IMR-90 (cell line): ENCODE data around the gene UBE3B. TPM values are rescaled to one million over a fixed set of nuclear protein-coding genes. Genes with fewer than 3 reads are reported as not detected.

Experiments
- ATAC-seq: fragments of 200-7000 bp; cut with Tn5 transposase; 2 replicates; pipeline ENCODE4 v1.9.1; 2020; ENCODE audit warnings: low read depth, mild to moderate bottlenecking, moderate library complexity
- BruUV-seq: library from RNA; stranded (reverse); fragments of 400-500 nt; replicated peaks from 2 replicates; lab custom pipeline; 2021; lab: Mats Ljungman, UMichigan
- CTCF ChIA-PET: fragments of 300-600 bp; formaldehyde crosslinking; extraction: SDS; loops from one replicate; lab custom pipeline; 2021; ENCODE audit warnings: antibody characterized with exemption; lab: Yijun Ruan, JAX
- POLR2A ChIA-PET: fragments of 300-600 bp; sonication (Branson Sonifier 250); formaldehyde crosslinking; loops from one replicate; lab custom pipeline; 2022; ENCODE audit warnings: antibody characterized with exemption; ENCODE audit not compliant: unreplicated experiment; lab: Charles Lee
- DNase-seq: peaks from one replicate; pipeline ENCODE4 v3.0.0; 2013
- H2AFZ ChIP-seq: replicated peaks from 2 replicates; pipeline ENCODE3; 2013; ENCODE audit warnings: low read length, mild to moderate bottlenecking; ENCODE audit not compliant: poor library complexity
- H2AK5ac ChIP-seq: 2 replicates; pipeline ENCODE4 v1.6.1; 2013; ENCODE audit warnings: low read depth, low read length, inconsistent platforms
- H2AK9ac ChIP-seq: replicated peaks from 2 replicates; pipeline ENCODE3; 2013; ENCODE audit warnings: mild to moderate bottlenecking, low read depth, low read length, moderate library complexity; ENCODE audit not compliant: poor library complexity
- H2BK120ac ChIP-seq: 2 replicates; pipeline ENCODE4 v1.6.1; 2013; ENCODE audit warnings: low read depth, low read length, inconsistent platforms
- H2BK15ac ChIP-seq: 3 replicates; pipeline ENCODE4 v1.6.1; 2013; ENCODE audit warnings: low read depth, low read length, inconsistent platforms
- H2BK20ac ChIP-seq: 2 replicates; pipeline ENCODE4 v1.6.1; 2013; ENCODE audit warnings: low read depth, mild to moderate bottlenecking, inconsistent platforms, low read length, moderate library complexity
- H2BK5ac ChIP-seq: 2 replicates; pipeline ENCODE4 v1.6.1; 2013; ENCODE audit warnings: mild to moderate bottlenecking, low read depth, low read length, inconsistent platforms; ENCODE audit not compliant: poor library complexity, severe bottlenecking
- H3K14ac ChIP-seq: replicated peaks from 2 replicates; pipeline ENCODE4 v1.6.1; 2013; ENCODE audit warnings: low read depth, low read length, inconsistent platforms
- H3K18ac ChIP-seq: 2 replicates; pipeline ENCODE4 v1.6.1; 2013; ENCODE audit warnings: low read depth, low read length, control low read depth
- H3K23ac ChIP-seq: 2 replicates; pipeline ENCODE4 v1.6.1; 2013; ENCODE audit warnings: low read depth, low read length, inconsistent platforms
- H3K27ac ChIP-seq: 2 replicates; pipeline ENCODE4 v1.5.1; 2013; ENCODE audit warnings: mild to moderate bottlenecking, control low read depth, low read length; ENCODE audit not compliant: insufficient read depth
- H3K27me3 ChIP-seq: 2 replicates; pipeline ENCODE4 v1.6.1; 2013; ENCODE audit warnings: low read length; ENCODE audit not compliant: control insufficient read depth, insufficient read depth
- H3K36me3 ChIP-seq: 2 replicates; pipeline ENCODE4 v1.6.1; 2013; ENCODE audit warnings: low read length, mixed read lengths; ENCODE audit not compliant: control insufficient read depth, insufficient read depth
- H3K4ac ChIP-seq: 2 replicates; pipeline ENCODE4 v1.6.1; 2013; ENCODE audit warnings: low read depth, low read length, inconsistent platforms
- H3K4me1 ChIP-seq: 2 replicates; pipeline ENCODE4 v1.6.1; 2013; ENCODE audit warnings: low read length, mixed read lengths; ENCODE audit not compliant: control insufficient read depth, insufficient read depth
- H3K4me2 ChIP-seq: 2 replicates; pipeline ENCODE4 v1.6.1; 2013; ENCODE audit warnings: low read depth, mild to moderate bottlenecking, control low read depth, low read length, moderate library complexity
- H3K4me3 ChIP-seq: 2 replicates; pipeline ENCODE4 v1.5.1; 2013; ENCODE audit warnings: low read depth, mild to moderate bottlenecking, control low read depth, low read length, moderate library complexity; ENCODE audit not compliant: insufficient read depth
- H3K56ac ChIP-seq: 2 replicates; pipeline ENCODE4 v1.6.1; 2013; ENCODE audit warnings: low read length, inconsistent platforms; ENCODE audit not compliant: insufficient read depth; ENCODE audit errors: extremely low read depth
- H3K79me1 ChIP-seq, 2 experiments: 2 replicates each; pipeline ENCODE4 v1.6.1; 2013; ENCODE audit warnings: low read length in 2 of 2, inconsistent platforms in 1 of 2, low read depth in 1 of 2
- H3K9ac ChIP-seq: 2 replicates; pipeline ENCODE4 v1.6.1; 2013; ENCODE audit warnings: low read depth, low read length, control low read depth
- H3K9me1 ChIP-seq: 2 replicates; pipeline ENCODE4 v1.6.1; 2013; ENCODE audit warnings: low read length, inconsistent platforms; ENCODE audit not compliant: insufficient read depth
- H3K9me3 ChIP-seq: 2 replicates; pipeline ENCODE4 v1.6.1; 2013; ENCODE audit warnings: low read length; ENCODE audit not compliant: control insufficient read depth, insufficient read depth
- H4K20me1 ChIP-seq: 2 replicates; pipeline ENCODE4 v1.6.1; 2013; ENCODE audit warnings: low read length, inconsistent platforms; ENCODE audit not compliant: insufficient read depth
- H4K5ac ChIP-seq: 2 replicates; pipeline ENCODE4 v1.6.1; 2013; ENCODE audit warnings: mild to moderate bottlenecking, low read depth, low read length, control low read depth
- H4K8ac ChIP-seq, 2 experiments: 2 replicates each; pipeline ENCODE4 v1.6.1; 2013; ENCODE audit warnings: low read depth in 2 of 2, low read length in 2 of 2, control low read depth in 1 of 2, inconsistent platforms in 1 of 2
- H4K91ac ChIP-seq: 2 replicates; pipeline ENCODE4 v1.6.1; 2013; ENCODE audit warnings: low read depth, low read length, inconsistent platforms; ENCODE audit not compliant: insufficient read depth
- BHLHE40 ChIP-seq: fragments of 150-350 bp; IDR thresholded peaks from 2 replicates; pipeline ENCODE4 v1.6.1; 2016; ENCODE audit warnings: mild to moderate bottlenecking, low read depth, low read length
- CEBPB ChIP-seq: IDR thresholded peaks from 2 replicates; pipeline ENCODE4 v1.6.1; 2012; ENCODE audit warnings: low read depth, low read length, improper control_type of control experiment
- CHD1 ChIP-seq: IDR thresholded peaks from 2 replicates; pipeline ENCODE4 v1.6.1; 2012; ENCODE audit warnings: low read depth, low read length, improper control_type of control experiment
- CTCF ChIP-seq: conservative IDR thresholded peaks from 2 replicates; pipeline ENCODE4 v1.5.1; 2012; ENCODE audit warnings: mild to moderate bottlenecking, low read depth, low read length, improper control_type of control experiment
- ELK1 ChIP-seq: fragments of 150-350 bp; IDR thresholded peaks from 2 replicates; pipeline ENCODE4 v1.6.1; 2016; ENCODE audit warnings: low read depth, mild to moderate bottlenecking, low read length, moderate library complexity, borderline replicate concordance
- MAZ ChIP-seq: IDR thresholded peaks from 2 replicates; pipeline ENCODE4 v1.6.1; 2012; ENCODE audit warnings: low read depth, mild to moderate bottlenecking, low read length, improper control_type of control experiment, moderate library complexity, borderline replicate concordance
- MXI1 ChIP-seq: IDR thresholded peaks from 2 replicates; pipeline ENCODE4 v1.6.1; 2012; ENCODE audit warnings: low read depth, mild to moderate bottlenecking, low read length, moderate library complexity, borderline replicate concordance
- NFE2L2 ChIP-seq: fragments of 150-350 bp; IDR thresholded peaks from 2 replicates; pipeline ENCODE4 v1.6.1; 2016; ENCODE audit warnings: low read depth, mild to moderate bottlenecking, low read length
- RAD21 ChIP-seq: IDR thresholded peaks from 2 replicates; pipeline ENCODE4 v1.6.1; 2012; ENCODE audit warnings: low read length, improper control_type of control experiment
- USF2 ChIP-seq: fragments of 150-350 bp; IDR thresholded peaks from 2 replicates; pipeline ENCODE4 v1.6.1; 2017; ENCODE audit warnings: mild to moderate bottlenecking, antibody characterized with exemption, low read length, low read depth
- WGBS, 2 experiments: methylation state at CpG; one replicate each; pipeline versions ENCODE4 v1.1.5 to v1.1.7; 2013; ENCODE audit warnings: missing lambda C conversion rate in 2 of 2; ENCODE audit not compliant: insufficient read length in 1 of 2; ENCODE audit errors: extremely low coverage in 2 of 2; 5-methylcytosine and 5-hydroxymethylcytosine counted together
- dilution Hi-C: fragments of 300-500 bp; cut with HindIII; formaldehyde crosslinking; loops from one replicate; pipeline ENCODE4 v1.14.3; 2018; ENCODE audit warnings: low sequenced_read_pairs; ENCODE audit not compliant: unreplicated experiment
- in situ Hi-C: fragments of 300-500 bp; cut with MboI; formaldehyde crosslinking; loops from 3 replicates; pipeline ENCODE4 v1.14.3; 2019; ENCODE audit warnings: low sequenced_read_pairs, inconsistent platforms, mixed read lengths
- intact Hi-C: fragments of 100-400 bp; cut with micrococcal nuclease; formaldehyde crosslinking; loops from 2 replicates; pipeline ENCODE4 v1.10.0; 2022
- polyA plus RNA-seq, 3 experiments: library from polyadenylated mRNA; depleted of rRNA; stranded (reverse); fragments of >200 nt; gene quantifications; 2 replicates each; pipeline ENCODE4 v1.2.3, GENCODE V29; 2012; ENCODE audit warnings: low replicate concordance in 1 of 3
- total RNA-seq: library from RNA; depleted of rRNA; stranded (reverse); fragments of >200 nt; gene quantifications from 2 replicates; pipeline ENCODE4 v1.2.3, GENCODE V29; 2012

UBE3B gene
- total and polyA plus RNA-seq, 2 of the 4 experiments (the other 2 are of a cell fraction), result 18.8 to 24.9 TPM

GRCh38 chr12:109527489-109528123 lies 50.2 kb downstream of the UBE3B start:
- DNase-seq, result no peak
- H4K20me1 ChIP-seq, result no peaks in the 10 kb centered on the region
- H2BK20ac ChIP-seq, result no peak overlapping the region
- no peak overlapping the region for H2BK120ac ChIP-seq
- no peaks in the 10 kb centered on the region for H3K27me3 ChIP-seq
- dilution Hi-C loops (no loop called here), intact Hi-C loops (no loop called here), in situ Hi-C loops (no loop called here)
- no peak overlapping the region for H2AFZ ChIP-seq
- no peak overlapping the region for H2AK9ac ChIP-seq
- no peak overlapping the region for H2BK15ac ChIP-seq
- peaks cover 57% of the 10 kb centered on the region for H3K36me3 ChIP-seq
- no peak overlapping the region for H2AK5ac ChIP-seq
- no peaks in the 10 kb centered on the region; the same call in 1 of the 2 replicates for H3K9me1 ChIP-seq
- TF ChIP-seq MXI1, result no peak
- TF ChIP-seq CTCF, result no peak
- no peak for TF ChIP-seq USF2
- TF ChIP-seq ELK1, result no peak
- TF ChIP-seq MAZ, result no peak
- no peak for TF ChIP-seq CEBPB
- TF ChIP-seq BHLHE40, result no peak
- no peak for TF ChIP-seq RAD21
- no peak for TF ChIP-seq NFE2L2
- TF ChIP-seq CHD1, result no peak
- H3K4me1 ChIP-seq, result no peaks in the 10 kb centered on the region
- no peak overlapping the region for H3K4ac ChIP-seq
- no peak overlapping the region for H4K8ac ChIP-seq
- POLR2A ChIA-PET, result no interaction called here
- H3K4me3 ChIP-seq, result no peak overlapping the region
- H3K9ac ChIP-seq, result no peak overlapping the region
- no peak overlapping the region for H4K5ac ChIP-seq
- no peak overlapping the region for H3K14ac ChIP-seq
- H4K91ac ChIP-seq, result no peak overlapping the region
- BruUV-seq, result no TSS peak
- WGBS, 2 experiments, result 95% methylated on average over 4 of the region's 8 CpGs; no CpG with 5 or more reads in 1 of the 2 experiments
- H3K79me1 ChIP-seq, result no peaks in the 10 kb centered on the region
- CTCF ChIA-PET, result no interaction called here
- H3K56ac ChIP-seq, result no peak overlapping the region
- H2BK5ac ChIP-seq, result no peak overlapping the region
- no peaks in the 10 kb centered on the region for H3K9me3 ChIP-seq
- H3K23ac ChIP-seq, result no peak overlapping the region
- no peak for ATAC-seq
- H3K4me2 ChIP-seq, result no peak overlapping the region
- H3K27ac ChIP-seq, result no peak overlapping the region
- no peak overlapping the region for H3K18ac ChIP-seq
